HEK293 (cell line): Measurements from ENCODE around the gene INO80.

Experiments used
- CTCF ChIA-PET: fragments of 350-600 bp; formaldehyde crosslinking; extraction: SDS; loops from one replicate; lab custom pipeline; 2021; ENCODE audit warnings: antibody characterized with exemption; lab: Yijun Ruan, JAX
- POLR2A ChIA-PET: fragments of 300-600 bp; formaldehyde crosslinking; extraction: SDS; loops from one replicate; lab custom pipeline; 2020; ENCODE audit warnings: antibody characterized with exemption, inconsistent platforms; lab: Yijun Ruan, JAX
- H3K27ac ChIP-seq: fragments of 200-500 bp; sonication (Bioruptor generic); 2 replicates; pipeline ENCODE4 v1.5.1; 2014; ENCODE audit warnings: low read depth, low read length, control low read depth, inconsistent platforms; ENCODE audit errors: extremely low read depth
- H3K36me3 ChIP-seq, 2 experiments: fragments of 200-500 bp in 1 of 2; sonication (Bioruptor generic) in 1 of 2; 1 replicate in 1 of 2; 2 replicates in 1 of 2; pipeline ENCODE4 v1.5.1; 2014 to 2017; ENCODE audit warnings: inconsistent platforms in 2 of 2, low read length in 2 of 2; ENCODE audit not compliant: control insufficient read depth in 2 of 2, insufficient read depth in 1 of 2
- H3K4me1 ChIP-seq: fragments of 200-500 bp; sonication (Bioruptor generic); 2 replicates; pipeline ENCODE4 v1.5.1; 2014; ENCODE audit warnings: mild to moderate bottlenecking, low read length, inconsistent platforms; ENCODE audit not compliant: control insufficient read depth, insufficient read depth
- H3K4me3 ChIP-seq: 2 replicates; pipeline ENCODE4 v1.5.1; 2011; ENCODE audit warnings: low read depth, mild to moderate bottlenecking, control low read depth, low read length, moderate library complexity
- H3K9me3 ChIP-seq: fragments of 200-500 bp; sonication (Bioruptor generic); 2 replicates; pipeline ENCODE4 v1.5.1; 2014; ENCODE audit warnings: low read depth, low read length, inconsistent platforms; ENCODE audit not compliant: control insufficient read depth, insufficient read depth
- EGR2 ChIP-seq: fragments of 450-650 bp; formaldehyde crosslinking; IDR thresholded peaks from 2 replicates; pipeline ENCODE4 v1.5.1; 2016; ENCODE audit warnings: low read depth, missing biosample characterization, missing genetic modification characterization
- ELK4 ChIP-seq: IDR thresholded peaks from 2 replicates; pipeline ENCODE4 v1.6.1; 2011; ENCODE audit warnings: mild to moderate bottlenecking, low read depth, low read length, borderline replicate concordance
- GLI4 ChIP-seq: fragments of 450-650 bp; formaldehyde crosslinking; IDR thresholded peaks from 2 replicates; pipeline ENCODE4 v1.5.1; 2016; ENCODE audit warnings: missing biosample characterization, missing genetic modification characterization
- HOXD13 ChIP-seq: sonication (generic); formaldehyde crosslinking; IDR thresholded peaks from 2 replicates; pipeline ENCODE4 v1.8.0; 2022; ENCODE audit warnings: missing genetic modification reagents, borderline replicate concordance
- KLF10 ChIP-seq: fragments of 450-650 bp; IDR thresholded peaks from 2 replicates; pipeline ENCODE4 v1.5.1; 2018; ENCODE audit warnings: missing biosample characterization, mild to moderate bottlenecking, missing genetic modification characterization
- KLF17 ChIP-seq: fragments of 450-650 bp; formaldehyde crosslinking; IDR thresholded peaks from 2 replicates; pipeline ENCODE4 v1.5.1; 2016; ENCODE audit warnings: missing biosample characterization, missing genetic modification characterization
- OSR2 ChIP-seq: fragments of 450-650 bp; formaldehyde crosslinking; IDR thresholded peaks from 2 replicates; pipeline ENCODE4 v1.5.1; 2016; ENCODE audit warnings: missing biosample characterization, missing genetic modification characterization
- PBX3 ChIP-seq: sonication (generic); formaldehyde crosslinking; IDR thresholded peaks from 2 replicates; pipeline ENCODE4 v1.8.1; 2022; ENCODE audit warnings: mild to moderate bottlenecking, moderate library complexity, missing genetic modification reagents
- SALL2 ChIP-seq: fragments of 450-650 bp; formaldehyde crosslinking; IDR thresholded peaks from 2 replicates; pipeline ENCODE4 v1.5.0; 2017; ENCODE audit warnings: missing biosample characterization, mild to moderate bottlenecking, missing genetic modification characterization, borderline replicate concordance
- YY2 ChIP-seq: fragments of 450-650 bp; formaldehyde crosslinking; IDR thresholded peaks from 2 replicates; pipeline ENCODE4 v1.5.1; 2016; ENCODE audit warnings: missing biosample characterization, missing genetic modification characterization
- ZBTB1 ChIP-seq: fragments of 450-650 bp; formaldehyde crosslinking; IDR thresholded peaks from 2 replicates; pipeline ENCODE4 v1.5.1; 2016; ENCODE audit warnings: missing biosample characterization, missing genetic modification characterization
- ZFP3 ChIP-seq: fragments of 450-650 bp; formaldehyde crosslinking; IDR thresholded peaks from 2 replicates; pipeline ENCODE4 v1.5.1; 2016; ENCODE audit warnings: low read depth, missing biosample characterization, missing genetic modification characterization
- ZNF146 ChIP-seq: fragments of 450-650 bp; formaldehyde crosslinking; IDR thresholded peaks from 2 replicates; pipeline ENCODE4 v1.5.1; 2016; ENCODE audit warnings: missing biosample characterization, missing genetic modification characterization
- ZNF18 ChIP-seq: fragments of 450-650 bp; formaldehyde crosslinking; IDR thresholded peaks from 2 replicates; pipeline ENCODE4 v1.5.1; 2016; ENCODE audit warnings: missing biosample characterization, missing genetic modification characterization
- ZNF292 ChIP-seq: fragments of 450-650 bp; formaldehyde crosslinking; IDR thresholded peaks from 2 replicates; pipeline ENCODE4 v1.5.1; 2016; ENCODE audit warnings: low read depth, missing biosample characterization, missing genetic modification characterization, borderline replicate concordance
- ZNF335 ChIP-seq: fragments of 450-650 bp; formaldehyde crosslinking; conservative IDR thresholded peaks from 2 replicates; pipeline ENCODE4 v1.5.1; 2016; ENCODE audit warnings: missing biosample characterization, missing genetic modification characterization
- ZNF48 ChIP-seq: fragments of 450-650 bp; formaldehyde crosslinking; IDR thresholded peaks from 2 replicates; pipeline ENCODE4 v1.5.1; 2016; ENCODE audit warnings: missing biosample characterization, missing genetic modification characterization
- ZNF560 ChIP-seq: fragments of 450-650 bp; formaldehyde crosslinking; IDR thresholded peaks from 2 replicates; pipeline ENCODE4 v1.5.1; 2017; ENCODE audit warnings: missing biosample characterization, missing genetic modification characterization, borderline replicate concordance
- ZNF561 ChIP-seq: fragments of 450-650 bp; IDR thresholded peaks from 2 replicates; pipeline ENCODE4 v1.5.1; 2018; ENCODE audit warnings: missing biosample characterization, missing genetic modification characterization, borderline replicate concordance
- ZNF585B ChIP-seq: fragments of 450-650 bp; formaldehyde crosslinking; IDR thresholded peaks from 2 replicates; pipeline ENCODE4 v1.5.1; 2016; ENCODE audit warnings: missing biosample characterization, missing genetic modification characterization
- ZNF596 ChIP-seq: fragments of 450-650 bp; IDR thresholded peaks from 2 replicates; pipeline ENCODE4 v1.5.0; 2018; ENCODE audit warnings: missing biosample characterization, mild to moderate bottlenecking, missing genetic modification characterization, moderate library complexity
- ZNF610 ChIP-seq: fragments of 450-650 bp; formaldehyde crosslinking; IDR thresholded peaks from 2 replicates; pipeline ENCODE4 v1.5.1; 2016; ENCODE audit warnings: missing biosample characterization, missing genetic modification characterization, borderline replicate concordance
- ZNF677 ChIP-seq: fragments of 450-650 bp; IDR thresholded peaks from 2 replicates; pipeline ENCODE4 v1.5.0; 2018; ENCODE audit warnings: missing biosample characterization, mild to moderate bottlenecking, missing genetic modification characterization, moderate library complexity
- ZNF692 ChIP-seq: fragments of 450-650 bp; formaldehyde crosslinking; IDR thresholded peaks from 2 replicates; pipeline ENCODE4 v1.5.1; 2016; ENCODE audit warnings: missing biosample characterization, missing genetic modification characterization
- ZNF701 ChIP-seq: fragments of 450-650 bp; formaldehyde crosslinking; IDR thresholded peaks from 2 replicates; pipeline ENCODE4 v1.5.1; 2016; ENCODE audit warnings: missing biosample characterization, missing genetic modification characterization
- ZNF704 ChIP-seq: fragments of 450-650 bp; formaldehyde crosslinking; IDR thresholded peaks from 2 replicates; pipeline ENCODE4 v1.5.1; 2016; ENCODE audit warnings: missing biosample characterization, missing genetic modification characterization
- ZNF777 ChIP-seq: fragments of 450-650 bp; formaldehyde crosslinking; IDR thresholded peaks from 2 replicates; pipeline ENCODE4 v1.5.1; 2017; ENCODE audit warnings: missing biosample characterization, missing genetic modification characterization, borderline replicate concordance
- ZNF791 ChIP-seq: fragments of 450-650 bp; formaldehyde crosslinking; IDR thresholded peaks from 2 replicates; pipeline ENCODE4 v1.5.1; 2016; ENCODE audit warnings: missing biosample characterization, missing genetic modification characterization
- ZNF837 ChIP-seq: fragments of 450-650 bp; formaldehyde crosslinking; IDR thresholded peaks from 2 replicates; pipeline ENCODE4 v1.5.1; 2016; ENCODE audit warnings: missing biosample characterization, missing genetic modification characterization

The INO80 gene

GRCh38 chr15:40981186-40981585 lies 134.9 kb downstream of the INO80 start:
- ChIA-PET POLR2A (no interaction called here), CTCF (interaction anchor here (1.7 kb wide), 1 partner anchor 77 kb away, joined by 5 read pairs; no protein-coding TSS in a partner anchor)
- H3K9me3 ChIP-seq: no peaks in the 10 kb centered on the region
- no peak overlapping the region for H3K27ac ChIP-seq
- TF ChIP-seq ZNF560: no peak
- no peak for TF ChIP-seq ZBTB1 (tag by site-specific recombination)
- TF ChIP-seq ZNF335: no peak
- no peak for TF ChIP-seq ZNF596 (tag by site-specific recombination)
- TF ChIP-seq ZNF777: no peak
- TF ChIP-seq ZNF677: no peak
- no peak for TF ChIP-seq SALL2
- no peak for TF ChIP-seq ZNF48
- no peak for TF ChIP-seq ZNF561
- TF ChIP-seq ZNF146: no peak
- TF ChIP-seq ZNF791 (tag by site-specific recombination): no peak
- TF ChIP-seq OSR2: no peak
- TF ChIP-seq ZNF585B (tag by site-specific recombination): no peak
- no peak for TF ChIP-seq ZNF692 (tag by site-specific recombination)
- no peak for TF ChIP-seq ZNF701
- no peak for TF ChIP-seq ZNF18 (tag by site-specific recombination)
- TF ChIP-seq HOXD13 (CRISPR knock-in tag): no peak
- TF ChIP-seq KLF10 (tag by site-specific recombination): no peak
- TF ChIP-seq EGR2 (tag by site-specific recombination): no peak
- H3K4me3 ChIP-seq: no peak overlapping the region
- no peaks in the 10 kb centered on the region for H3K4me1 ChIP-seq
- H3K36me3 ChIP-seq: peaks cover 2 to 94% of the 10 kb centered on the region in 2 experiments

- POLR2A ChIA-PET: no interaction called here
- H3K36me3 ChIP-seq: peaks cover 0 to 68% of the 10 kb centered on the region in 2 experiments
- H3K9me3 ChIP-seq: no peaks in the 10 kb centered on the region
- no peaks in the 10 kb centered on the region for H3K4me1 ChIP-seq
- H3K4me3 ChIP-seq: no peak overlapping the region
- no peak overlapping the region for H3K27ac ChIP-seq
- CTCF ChIA-PET: no interaction called here
- TF ChIP-seq PBX3 (CRISPR knock-in tag): no peak
- no peak for TF ChIP-seq ZFP3 (tag by site-specific recombination)
- no peak for TF ChIP-seq KLF17
- no peak for TF ChIP-seq ZNF704 (tag by site-specific recombination)
- TF ChIP-seq ZNF610 (tag by site-specific recombination): no peak
- TF ChIP-seq KLF10 (tag by site-specific recombination): no peak
- no peak for TF ChIP-seq YY2
- TF ChIP-seq ELK4: no peak
- TF ChIP-seq ZNF837 (tag by site-specific recombination): no peak
- no peak for TF ChIP-seq ZNF292 (tag by site-specific recombination)
- no peak for TF ChIP-seq GLI4 (tag by site-specific recombination)
Observed at GRCh38 chr15:40978562-40978961, 137.5 kb downstream of the INO80 start.
